A549 (cell line): Measurements from ENCODE around the gene CERS6.
"Not testable (repeated sequence)": the region's sequence is repeated elsewhere in the genome, so short reads cannot be mapped to it uniquely, and the experiment has no call there.

Experiments used
- CHD2 ChIP-seq: fragments of 150-350 bp; IDR thresholded peaks from 2 replicates; pipeline ENCODE4 v1.6.1; 2014; ENCODE audit warnings: low read length; ENCODE audit not compliant: partially characterized antibody
- JUNB ChIP-seq: fragments of >200 bp; sonication (Bioruptor Twin); formaldehyde crosslinking; IDR thresholded peaks from 2 replicates; pipeline ENCODE4 v1.6.1; 2016
- POLR2A ChIP-seq: IDR thresholded peaks from 2 replicates; pipeline ENCODE4 v1.6.1; 2012; ENCODE audit warnings: mild to moderate bottlenecking, low read length
- USF2 ChIP-seq: fragments of 450-650 bp; IDR thresholded peaks from 2 replicates; pipeline ENCODE4 v1.6.1; 2014; ENCODE audit warnings: antibody characterized with exemption

- not testable (repeated sequence) for TF ChIP-seq USF2, CHD2, POLR2A, JUNB
Measured at GRCh38 chr2:168664715-168665114, 208.6 kb downstream of the CERS6 start.
